Smooth muscle cell of the pulmonary artery (primary cell): ENCODE measurements around the gene PEDS1. TPM values are rescaled to one million over a fixed set of nuclear protein-coding genes. Genes with fewer than 3 reads are reported as not detected.

Experiments used
- total RNA-seq: library from RNA; depleted of rRNA; stranded (reverse); fragments of >200 nt; gene quantifications from 2 replicates; pipeline ENCODE4 v1.2.3, GENCODE V29; 2014

Gene PEDS1
- total RNA-seq, result 23.8 and 26.6 TPM in 2 replicates

GRCh38 chr20:50153500-50154377 is at the start of gene PEDS1:
PEDS1 (minus strand) TSS chr20:50153723; CDS start chr20:50153637, 86 bp downstream.

GRCh38 chr20:50190251-50191064 is 36.9 kb upstream of the PEDS1 start, which contains the start of gene CEBPB:
CEBPB (plus strand) TSS chr20:50190830; CDS start chr20:50191034, 204 bp downstream.

GRCh38 chr20:50112512-50113419 is 40.8 kb downstream of the PEDS1 start, which contains the start of gene UBE2V1:
UBE2V1 (minus strand) TSS chr20:50113150; CDS start chr20:50113128, 22 bp downstream.

Other genes starting within 250 kb of the PEDS1 start
- gene SPATA2, start 238.2 kb downstream of the PEDS1 start, total RNA-seq, result 2.8 and 3.6 TPM in 2 replicates
- gene RNF114, start 217.3 kb downstream of the PEDS1 start, total RNA-seq, result 49.0 and 53.2 TPM in 2 replicates
- gene SNAI1, start 170.7 kb downstream of the PEDS1 start, total RNA-seq, result 1.4 and 2.3 TPM in 2 replicates
- gene UBE2V1, start 40.6 kb downstream of the PEDS1 start, total RNA-seq, result 43.2 and 46.7 TPM in 2 replicates
- 54.6 and 59.6 TPM in 2 replicates for gene CEBPB, start 37.1 kb upstream of the PEDS1 start, total RNA-seq